ENCODE measurements around the gene OSM. TPM values are rescaled to one million over a fixed set of nuclear protein-coding genes. Genes with fewer than 3 reads are reported as not detected.

Gene OSM
- 240 TPM for total RNA-seq

DNA sequence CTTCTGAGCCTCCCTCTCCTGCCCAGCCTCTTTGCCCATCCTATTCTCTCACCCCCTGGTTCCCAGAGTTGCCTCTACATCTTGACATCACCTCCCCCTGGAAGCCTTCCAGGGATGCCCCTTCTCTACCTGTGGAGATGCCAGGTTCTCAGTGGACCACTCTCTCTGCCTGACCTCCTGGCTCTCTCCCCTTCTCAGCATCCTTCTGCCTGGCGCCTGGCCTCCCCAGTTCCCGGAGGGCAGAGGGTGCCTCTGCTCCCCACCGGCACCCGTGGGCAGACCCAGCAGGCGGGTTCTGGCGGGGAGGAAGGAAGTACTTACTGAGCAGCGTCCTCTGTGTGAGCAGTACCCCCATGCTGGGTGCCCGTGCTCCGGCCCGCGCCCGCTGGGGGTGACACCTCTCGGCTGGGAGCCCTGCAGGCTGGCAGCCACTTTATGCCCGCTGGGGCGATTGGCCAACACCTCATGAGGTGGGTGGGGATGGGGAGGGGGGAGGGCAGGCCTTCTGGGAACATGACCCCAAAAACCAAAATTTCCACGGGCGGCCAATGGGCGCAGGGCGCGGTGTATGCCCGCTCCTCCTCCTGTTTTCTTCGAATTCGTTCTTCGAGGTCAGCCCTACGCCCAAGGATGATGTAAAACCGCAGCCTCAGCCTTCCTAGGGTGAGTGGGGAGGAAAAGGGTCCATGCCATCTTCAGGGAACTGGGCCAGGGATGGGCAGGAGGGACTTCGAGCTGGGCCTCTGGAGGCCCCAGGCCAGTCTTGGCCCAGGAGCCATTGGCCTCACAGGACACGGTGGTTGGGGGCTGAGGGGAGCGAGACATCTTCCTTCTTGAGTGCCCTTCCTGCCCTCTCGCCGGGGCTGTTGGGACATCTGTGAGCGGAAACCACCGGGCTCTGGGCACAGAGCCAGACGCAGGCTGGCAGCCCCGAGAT, at the start of gene OSM:
OSM (minus strand) TSS at position 407 of the 937 bp plus-strand sequence; CDS start at position 355, 52 bp downstream.
- Histone ChIP-seq H3K9me3 (ENCODE audit: low read depth, low read length) (no peaks in the 10 kb centered on the region), H3K27me3 (ENCODE audit: insufficient read depth, low read length) (no peaks in the 10 kb centered on the region), H3K4me1 (ENCODE audit: insufficient read depth, low read length) (peaks cover 95% of the 10 kb centered on the region), H3K4me3 (ENCODE audit: low read length) (peak within 1 kb of the TSS; percentile 61)

DNA sequence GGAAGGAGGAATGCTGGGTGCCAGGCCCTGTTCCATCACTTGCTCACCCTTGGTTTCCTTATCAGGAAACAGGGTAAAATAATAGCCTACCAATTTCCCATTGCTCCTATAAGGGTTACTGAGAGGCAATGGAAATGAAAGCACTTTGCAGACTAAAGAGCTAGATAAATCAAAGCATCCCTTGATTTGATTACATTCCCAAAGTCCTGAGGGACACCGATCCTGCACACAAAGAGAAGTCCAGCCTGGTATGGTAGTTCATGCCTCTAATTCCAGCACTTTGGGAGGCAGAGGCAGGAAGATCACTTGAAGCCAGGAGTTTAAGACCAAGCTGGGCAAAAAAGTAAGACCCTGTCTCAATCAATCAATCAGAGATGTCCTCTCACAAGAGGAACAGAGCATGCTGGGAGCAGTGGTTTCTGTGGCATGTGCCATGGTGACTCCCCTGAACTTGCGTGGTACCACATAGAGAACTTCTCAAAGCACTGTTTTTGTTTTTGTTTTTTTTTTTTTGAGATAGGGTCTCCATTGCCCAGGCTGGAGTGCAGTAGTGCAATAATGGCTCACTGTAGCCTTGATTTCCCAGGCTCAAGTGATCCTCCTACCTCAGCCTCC, 49.4 kb upstream of the OSM start:
- H3K4me3 ChIP-seq (ENCODE audit: low read length): no peak overlapping the region

DNA sequence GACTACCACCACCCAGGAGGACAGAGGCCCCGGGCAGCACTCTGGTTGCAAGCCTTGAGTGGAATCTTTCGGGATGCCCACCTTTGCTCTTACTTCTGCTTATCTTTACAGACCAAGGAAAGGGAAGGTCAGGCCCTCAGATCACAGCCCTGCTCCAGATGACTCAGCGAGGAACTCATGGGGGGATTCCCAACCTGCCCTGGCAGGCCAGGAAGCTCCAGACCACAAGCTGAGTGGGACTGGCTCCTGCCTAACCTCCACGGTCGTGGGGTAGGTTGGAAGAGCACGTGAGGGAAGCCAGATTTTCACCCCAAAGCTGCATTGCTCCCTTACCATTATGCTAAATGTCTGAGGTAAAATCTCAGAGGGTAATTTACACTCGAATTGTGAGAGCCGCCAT, 48.3 kb upstream of the OSM start:
- no peaks in the 10 kb centered on the region for H3K27me3 ChIP-seq (ENCODE audit: insufficient read depth, low read length)
- no peak overlapping the region for H3K4me3 ChIP-seq (ENCODE audit: low read length)

More for the DNA sequence above, 49.4 kb upstream of the OSM start:
- H3K9me3 ChIP-seq (ENCODE audit: low read depth, low read length): no peaks in the 10 kb centered on the region
- no peaks in the 10 kb centered on the region for H3K27me3 ChIP-seq (ENCODE audit: insufficient read depth, low read length)
- H3K4me1 ChIP-seq (ENCODE audit: insufficient read depth, low read length): peaks cover 98% of the 10 kb centered on the region

DNA sequence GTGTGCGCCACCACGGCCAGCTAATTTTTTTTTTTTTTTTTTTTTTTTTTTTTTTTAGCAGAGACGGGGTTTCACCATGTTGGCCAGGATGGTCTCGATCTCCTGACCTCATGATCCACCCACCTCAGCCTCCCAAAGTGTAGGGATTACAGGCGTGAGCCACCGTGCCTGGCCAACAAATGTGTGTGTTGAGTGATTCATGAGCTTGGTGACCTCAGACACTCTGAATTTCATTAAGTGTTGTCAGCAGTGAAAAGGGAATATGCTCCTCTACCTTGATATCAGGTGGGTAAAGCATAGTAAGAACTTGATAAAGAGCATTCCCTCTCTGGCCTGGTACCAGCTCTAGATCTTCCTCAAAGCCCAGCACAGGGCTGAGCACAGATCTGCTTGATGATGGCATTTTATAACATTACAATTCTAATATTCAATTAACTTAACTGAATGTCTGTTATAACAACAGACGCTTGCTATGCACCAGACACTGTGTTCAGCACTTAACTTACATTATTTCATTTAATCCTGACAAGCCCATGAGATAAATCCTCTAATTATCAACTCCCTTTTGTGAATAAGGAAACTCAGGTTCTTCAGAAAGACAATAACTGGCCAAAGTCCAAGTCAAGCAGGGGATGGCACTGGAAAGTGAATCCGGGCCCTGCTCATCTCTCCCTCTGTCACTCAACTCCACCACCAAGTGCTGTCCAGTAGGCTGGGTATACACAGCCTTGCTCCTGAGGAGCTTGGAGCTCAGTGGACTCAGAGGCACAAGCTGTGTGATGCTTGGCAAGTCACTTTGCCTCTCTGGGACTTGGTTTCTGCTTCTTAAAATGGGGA, 47.1 kb upstream of the OSM start:
- Histone ChIP-seq H3K4me1 (ENCODE audit: insufficient read depth, low read length) (peaks cover 98% of the 10 kb centered on the region), H3K27me3 (ENCODE audit: insufficient read depth, low read length) (no peaks in the 10 kb centered on the region), H3K9me3 (ENCODE audit: low read depth, low read length) (no peaks in the 10 kb centered on the region), H3K4me3 (ENCODE audit: low read length) (no peak overlapping the region)

More for the DNA sequence above, 48.3 kb upstream of the OSM start:
- peaks cover 98% of the 10 kb centered on the region for H3K4me1 ChIP-seq (ENCODE audit: insufficient read depth, low read length)
- no peaks in the 10 kb centered on the region for H3K9me3 ChIP-seq (ENCODE audit: low read depth, low read length)

DNA sequence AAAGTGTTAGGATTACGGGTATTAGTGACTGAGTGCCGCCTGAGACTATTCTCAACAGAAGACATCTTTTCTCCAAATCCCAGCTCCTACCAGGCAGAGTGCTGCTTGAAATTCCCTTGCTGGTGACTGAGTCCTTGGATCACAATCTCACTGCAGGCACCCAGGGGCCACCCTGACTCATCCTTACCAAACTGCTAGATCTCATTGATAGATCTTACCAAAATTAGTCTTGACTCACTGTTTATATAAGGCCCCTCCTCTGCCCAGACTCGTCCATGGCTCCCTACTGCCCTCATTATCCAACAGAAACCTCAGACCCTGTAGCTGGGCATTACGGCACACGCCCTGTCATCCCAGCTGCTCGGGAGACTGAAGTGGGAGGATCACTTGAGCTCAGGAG, 45.4 kb upstream of the OSM start:
- Histone ChIP-seq H3K4me3 (ENCODE audit: low read length) (no peak overlapping the region), H3K9me3 (ENCODE audit: low read depth, low read length) (no peaks in the 10 kb centered on the region), H3K4me1 (ENCODE audit: insufficient read depth, low read length) (peaks cover 98% of the 10 kb centered on the region), H3K27me3 (ENCODE audit: insufficient read depth, low read length) (no peaks in the 10 kb centered on the region)

DNA sequence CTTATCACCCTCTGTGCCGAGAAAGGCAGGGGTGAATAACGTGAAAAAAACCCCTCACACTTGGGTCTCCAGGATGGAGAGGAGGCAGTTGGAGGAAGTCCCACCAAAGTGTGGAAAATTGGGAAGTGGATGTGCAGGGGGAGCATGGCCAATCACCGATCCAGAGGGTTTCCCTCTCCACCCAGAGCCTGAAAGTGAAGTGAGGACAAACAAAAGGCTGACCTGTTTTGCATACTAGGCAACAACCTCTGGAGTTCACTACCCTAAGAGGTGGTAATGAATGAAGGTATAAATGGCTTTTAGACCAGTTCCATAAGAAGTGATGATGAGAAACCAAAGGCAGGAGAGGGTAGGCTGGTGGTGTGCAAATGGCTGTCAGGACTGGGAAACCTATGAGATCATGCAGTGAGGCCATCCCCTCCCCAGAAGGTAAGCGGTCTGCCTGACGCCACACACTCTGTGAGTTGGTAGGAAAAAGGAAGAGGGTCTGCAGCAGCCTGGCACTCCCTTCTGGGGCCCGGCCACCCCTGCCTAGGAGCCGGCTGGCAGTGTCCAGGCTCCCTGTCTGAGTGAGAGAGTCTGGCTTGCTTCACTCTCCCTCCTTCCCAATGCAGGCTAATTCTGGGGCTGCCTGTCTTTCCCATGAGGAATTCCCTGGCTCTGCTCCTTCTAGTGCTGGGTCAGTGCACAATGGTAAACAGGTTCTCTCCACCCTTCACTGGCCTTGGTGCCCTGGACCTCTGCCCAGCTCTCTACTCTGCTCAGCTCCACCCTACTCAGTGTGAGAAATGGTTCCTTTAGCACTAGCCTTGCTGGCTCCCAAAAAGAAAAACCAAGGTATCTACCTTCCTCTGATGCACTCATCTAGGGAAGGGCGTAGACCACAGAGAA, 44.5 kb upstream of the OSM start:
- H3K4me3 ChIP-seq (ENCODE audit: low read length): no peak overlapping the region
- peaks cover 99% of the 10 kb centered on the region for H3K4me1 ChIP-seq (ENCODE audit: insufficient read depth, low read length)
- no peaks in the 10 kb centered on the region for H3K27me3 ChIP-seq (ENCODE audit: insufficient read depth, low read length)
- no peaks in the 10 kb centered on the region for H3K9me3 ChIP-seq (ENCODE audit: low read depth, low read length)

DNA sequence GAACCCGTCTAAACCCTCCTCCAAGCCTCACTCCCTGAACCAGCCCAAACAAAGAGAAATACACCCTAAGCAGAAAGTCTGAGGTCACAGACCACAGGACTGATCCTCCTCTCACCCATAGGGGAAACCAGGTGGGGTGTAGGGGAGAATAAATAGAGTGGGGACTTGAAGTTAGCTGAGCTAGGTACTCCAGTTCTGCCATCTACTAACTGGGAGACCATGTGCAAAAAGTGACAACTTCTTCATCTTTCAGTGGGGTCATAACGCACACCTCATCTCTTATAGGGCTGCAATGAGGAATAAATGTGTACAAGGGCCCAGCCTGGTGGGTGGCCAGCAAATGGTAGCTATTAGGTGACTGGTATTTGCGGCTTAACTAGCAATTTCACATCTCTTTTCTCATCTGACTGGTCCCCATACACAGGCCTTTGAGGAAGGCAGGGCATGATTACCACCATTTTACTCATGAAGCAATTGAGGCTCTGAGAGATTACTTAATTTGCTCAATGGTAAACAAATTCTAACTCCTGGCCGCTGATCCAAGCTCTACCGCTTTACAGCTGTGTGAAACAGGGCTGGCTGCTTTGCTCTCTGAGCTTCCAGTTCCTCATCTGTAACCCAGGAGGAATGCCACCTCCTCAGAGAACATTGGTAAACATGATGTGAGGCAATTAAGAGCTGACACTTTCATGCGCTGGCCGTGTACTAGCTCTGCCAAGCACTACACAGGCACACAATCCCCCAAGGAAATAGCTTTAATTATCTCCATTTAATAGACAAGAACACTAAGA, 43.5 kb upstream of the OSM start:
- no peak overlapping the region for H3K4me3 ChIP-seq (ENCODE audit: low read length)
- H3K27me3 ChIP-seq (ENCODE audit: insufficient read depth, low read length): no peaks in the 10 kb centered on the region
- H3K9me3 ChIP-seq (ENCODE audit: low read depth, low read length): no peaks in the 10 kb centered on the region
- H3K4me1 ChIP-seq (ENCODE audit: insufficient read depth, low read length): peaks cover 99% of the 10 kb centered on the region

DNA sequence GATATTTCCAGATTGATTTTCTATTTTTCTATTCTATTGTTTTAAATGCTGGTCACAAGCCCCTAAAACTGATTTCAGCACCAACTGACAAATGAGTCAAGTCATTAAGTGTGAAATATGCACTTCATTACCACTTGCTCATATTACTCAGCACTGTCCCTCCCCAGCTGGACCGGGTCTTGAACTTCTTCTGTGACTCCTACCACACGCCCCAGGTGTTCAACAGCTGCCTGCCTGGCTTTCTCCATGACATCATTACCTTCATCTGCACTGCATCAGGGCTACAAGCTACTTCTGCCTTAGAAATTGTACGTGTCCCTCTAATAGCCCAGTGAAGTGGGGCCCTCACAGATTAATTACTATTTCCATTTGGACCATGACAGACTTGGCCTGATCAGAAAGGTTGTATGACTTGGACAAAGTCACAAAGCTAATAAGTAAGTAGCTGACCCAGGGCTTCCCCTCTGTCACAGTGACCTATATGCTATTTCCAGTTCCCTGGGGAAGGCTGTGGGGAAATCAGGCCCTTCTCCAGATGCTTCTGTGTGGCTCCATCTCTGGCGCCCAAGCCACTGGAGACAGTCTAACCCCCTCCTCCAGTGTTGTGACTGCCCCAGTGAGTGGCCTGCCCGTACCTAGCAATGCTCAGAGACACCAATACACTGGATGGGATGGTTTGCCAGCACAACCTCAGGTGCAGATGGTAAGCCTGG, 42.0 kb upstream of the OSM start:
- peaks cover 99% of the 10 kb centered on the region for H3K4me1 ChIP-seq (ENCODE audit: insufficient read depth, low read length)
- no peaks in the 10 kb centered on the region for H3K27me3 ChIP-seq (ENCODE audit: insufficient read depth, low read length)
- no peak overlapping the region for H3K4me3 ChIP-seq (ENCODE audit: low read length)
- no peaks in the 10 kb centered on the region for H3K9me3 ChIP-seq (ENCODE audit: low read depth, low read length)

DNA sequence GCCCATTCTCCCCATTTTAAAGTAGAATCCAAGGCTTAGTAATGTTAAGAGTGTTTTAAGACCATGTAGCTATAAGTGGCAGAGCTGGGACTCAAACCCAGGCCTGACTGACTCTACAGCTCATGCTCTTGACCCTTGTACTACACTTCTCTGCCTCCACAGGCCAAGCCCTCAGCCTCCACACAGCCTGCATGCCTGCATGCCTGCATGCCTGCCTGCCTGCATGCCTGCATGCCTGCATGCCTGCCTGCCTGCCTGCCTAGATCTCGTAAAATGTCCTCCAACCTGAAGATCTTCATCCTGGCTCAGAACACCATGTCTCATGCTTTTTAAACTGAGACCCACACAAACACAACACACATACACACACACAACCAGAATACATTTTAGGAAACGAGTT, 41.4 kb upstream of the OSM start:
- peaks cover 100% of the 10 kb centered on the region for H3K4me1 ChIP-seq (ENCODE audit: insufficient read depth, low read length)
- H3K27me3 ChIP-seq (ENCODE audit: insufficient read depth, low read length): no peaks in the 10 kb centered on the region
- no peak overlapping the region for H3K4me3 ChIP-seq (ENCODE audit: low read length)
- no peaks in the 10 kb centered on the region for H3K9me3 ChIP-seq (ENCODE audit: low read depth, low read length)

DNA sequence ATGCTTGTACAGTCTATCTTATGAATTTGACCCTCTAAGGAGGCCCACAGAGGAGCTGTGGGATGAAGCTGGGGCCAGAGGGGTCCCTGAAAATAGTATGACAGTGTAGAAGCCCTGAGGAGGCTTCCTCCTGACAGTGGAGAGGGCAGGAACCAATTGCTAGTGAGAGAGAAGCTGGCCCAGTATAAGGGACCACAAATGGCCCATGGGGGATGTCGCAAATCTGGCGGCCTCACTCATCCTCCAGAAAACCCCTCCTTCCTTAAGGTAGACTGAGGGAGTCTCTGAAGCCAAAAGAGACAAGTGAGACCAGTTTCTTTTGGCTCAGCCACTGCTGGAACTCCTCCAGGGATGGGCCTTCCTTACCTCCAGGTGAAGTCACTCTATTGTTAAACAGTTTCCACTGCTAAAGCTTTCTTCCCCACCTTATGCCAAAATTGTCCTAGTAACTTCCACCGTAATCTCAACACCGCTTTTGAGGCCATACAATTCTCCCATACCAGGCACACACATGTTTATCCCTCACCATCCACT, 40.5 kb upstream of the OSM start:
- no peaks in the 10 kb centered on the region for H3K9me3 ChIP-seq (ENCODE audit: low read depth, low read length)
- no peaks in the 10 kb centered on the region for H3K27me3 ChIP-seq (ENCODE audit: insufficient read depth, low read length)
- no peak overlapping the region for H3K4me3 ChIP-seq (ENCODE audit: low read length)
- H3K4me1 ChIP-seq (ENCODE audit: insufficient read depth, low read length): peaks cover 100% of the 10 kb centered on the region

DNA sequence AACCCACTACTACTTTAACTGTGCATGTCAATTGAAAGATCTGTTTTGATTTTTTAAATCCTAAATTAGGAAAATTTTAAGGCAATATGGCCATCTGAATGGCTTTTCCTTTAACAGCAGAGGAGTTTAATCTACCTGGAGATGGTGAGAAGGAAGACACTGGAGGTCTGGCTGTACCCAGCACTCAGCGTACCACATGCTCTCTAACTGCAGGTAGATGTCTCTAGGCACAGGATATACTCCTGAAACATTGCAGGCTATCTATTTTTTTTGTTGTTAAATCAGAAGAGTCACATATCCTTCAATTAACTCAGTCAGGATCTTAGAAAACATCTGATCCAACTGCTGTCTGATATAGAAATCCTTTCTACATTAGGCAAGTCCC, 40.0 kb upstream of the OSM start:
- Histone ChIP-seq H3K4me3 (ENCODE audit: low read length) (no peak overlapping the region), H3K4me1 (ENCODE audit: insufficient read depth, low read length) (peaks cover 100% of the 10 kb centered on the region), H3K27me3 (ENCODE audit: insufficient read depth, low read length) (no peaks in the 10 kb centered on the region), H3K9me3 (ENCODE audit: low read depth, low read length) (no peaks in the 10 kb centered on the region)

DNA sequence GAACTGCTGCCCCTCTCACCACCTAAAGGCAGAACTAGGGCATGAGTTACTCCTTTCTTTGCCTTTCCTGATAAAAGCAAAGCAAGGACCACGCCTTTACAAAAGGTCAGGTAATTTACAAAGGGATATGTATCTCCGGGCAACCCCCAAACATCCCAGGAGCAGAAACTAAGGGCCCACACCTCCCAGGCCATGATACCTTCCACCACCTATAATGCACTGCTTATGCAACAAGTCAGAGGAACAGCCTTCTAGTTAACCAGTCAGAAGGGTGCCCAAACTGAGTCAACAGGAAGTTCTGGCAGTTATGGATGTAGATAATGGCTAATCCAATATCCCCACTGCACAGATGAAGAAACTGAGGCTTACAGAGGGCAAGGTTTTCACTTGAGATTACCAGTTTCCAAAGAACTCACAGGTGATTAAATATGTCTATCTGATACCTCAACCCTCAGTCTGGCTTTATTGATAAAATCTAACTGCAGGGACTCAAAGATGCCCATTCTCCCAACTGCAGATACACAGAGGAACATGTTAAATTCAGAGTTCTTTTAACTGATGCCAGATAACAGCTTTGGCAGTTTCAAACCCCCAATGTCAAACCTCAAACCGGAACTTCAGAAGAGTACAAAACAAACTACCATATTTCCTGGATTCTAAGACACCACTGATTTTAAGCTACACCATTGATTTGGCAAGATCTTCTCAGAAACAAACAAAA, 39.4 kb upstream of the OSM start:
- H3K4me1 ChIP-seq (ENCODE audit: insufficient read depth, low read length): peaks cover 100% of the 10 kb centered on the region
- no peaks in the 10 kb centered on the region for H3K27me3 ChIP-seq (ENCODE audit: insufficient read depth, low read length)
- peak overlapping the region; percentile 19 for H3K4me3 ChIP-seq (ENCODE audit: low read length)

More for the DNA sequence above, 39.4 kb upstream of the OSM start:
- no peaks in the 10 kb centered on the region for H3K9me3 ChIP-seq (ENCODE audit: low read depth, low read length)
